Measurements from ENCODE around the gene SMIM43. TPM values are rescaled to one million over a fixed set of nuclear protein-coding genes. Genes with fewer than 3 reads are reported as not detected.

Gene SMIM43
- total RNA-seq, 1 experiment from 2014 or later = not detected

GRCh38 chr4:121785479-121785878 lies 20.5 kb upstream of the SMIM43 start:
- Histone ChIP-seq H3K27me3 (ENCODE audit: low read length) (no peaks in the 10 kb centered on the region), H3K27ac (ENCODE audit: low read length) (peak overlapping the region; percentile 48), H3K4me3 (ENCODE audit: low read length) (no peak overlapping the region), H3K4me1 (ENCODE audit: insufficient read depth, low read length) (peaks cover 30% of the 10 kb centered on the region), H3F3A (ENCODE audit: low read length, unreplicated experiment) (peaks cover 3% of the 10 kb centered on the region), H3K79me2 (ENCODE audit: low read length) (no peaks in the 10 kb centered on the region), H3K9ac (ENCODE audit: low read length) (no peak overlapping the region), H3K9me3 (ENCODE audit: low read length) (no peaks in the 10 kb centered on the region), H3K9me2 (replicated peaks; ENCODE audit: low read length) (no peaks in the 10 kb centered on the region), H3K4me2 (ENCODE audit: low read length) (0 out of 2 replicates have a peak overlapping the region, but pooled peaks have one; percentile 8), H3K36me3 (ENCODE audit: low read depth, low read length) (no peaks in the 10 kb centered on the region), H4K20me1 (ENCODE audit: low read length) (no peaks in the 10 kb centered on the region), H2AFZ (ENCODE audit: low read length) (no peak overlapping the region)
- no TSS peak for BruUV-seq (replicated peaks)
- ChIA-PET CTCF (no interaction called here), POLR2A (ENCODE audit: unreplicated experiment) (no interaction called here)
- DNase-seq (peak; percentile 14), ATAC-seq (no peak)
- intact Hi-C loops (cut with micrococcal nuclease) = no loop called here
- TF ChIP-seq EZH2phosphoT487 (IDR thresholded peaks at IDR 0.05; ENCODE audit: borderline replicate concordance, low read length) = no peak
- TF ChIP-seq EZH2 (IDR thresholded peaks at IDR 0.05; ENCODE audit: low read length, unreplicated experiment) = no peak
- no peak for TF ChIP-seq CTCF (conservative IDR thresholded peaks at IDR 0.05; ENCODE audit: low read depth, low read length)

- Histone ChIP-seq H3K27me3 (ENCODE audit: low read length) (no peaks in the 10 kb centered on the region), H3K4me2 (ENCODE audit: low read length) (0 out of 2 replicates have a peak overlapping the region, but pooled peaks have one; percentile 28), H3K36me3 (ENCODE audit: low read depth, low read length) (no peaks in the 10 kb centered on the region), H3K4me1 (ENCODE audit: insufficient read depth, low read length) (peaks cover 25% of the 10 kb centered on the region), H2AFZ (ENCODE audit: low read length) (peak overlapping the region; percentile 18; the same call in 1 of the 2 replicates), H3K27ac (ENCODE audit: low read length) (peak overlapping the region; percentile 48), H3K4me3 (ENCODE audit: low read length) (no peak overlapping the region), H3K9me3 (ENCODE audit: low read length) (no peaks in the 10 kb centered on the region), H4K20me1 (ENCODE audit: low read length) (no peaks in the 10 kb centered on the region), H3K9ac (ENCODE audit: low read length) (no peak overlapping the region), H3K9me2 (replicated peaks; ENCODE audit: low read length) (no peaks in the 10 kb centered on the region), H3F3A (ENCODE audit: low read length, unreplicated experiment) (no peaks in the 10 kb centered on the region), H3K79me2 (ENCODE audit: low read length) (no peaks in the 10 kb centered on the region)
- intact Hi-C loops (cut with micrococcal nuclease) = no loop called here
- POLR2A ChIA-PET (ENCODE audit: unreplicated experiment) = no interaction called here
- TF ChIP-seq EZH2phosphoT487 (IDR thresholded peaks at IDR 0.05; ENCODE audit: borderline replicate concordance, low read length) (no peak), EZH2 (IDR thresholded peaks at IDR 0.05; ENCODE audit: low read length, unreplicated experiment) (no peak), CTCF (conservative IDR thresholded peaks at IDR 0.05; ENCODE audit: low read depth, low read length) (no peak)
- no TSS peak for BruUV-seq (replicated peaks)
- peak; percentile 77 for DNase-seq
- ATAC-seq = peak; percentile 92
- CTCF ChIA-PET = no interaction called here
Measured at GRCh38 chr4:121784975-121785374, 20.0 kb upstream of the SMIM43 start.

GRCh38 chr4:121784401-121784800 lies 19.4 kb upstream of the SMIM43 start:
- BruUV-seq (replicated peaks) = no TSS peak
- CTCF ChIA-PET = no interaction called here
- H3K9ac ChIP-seq (ENCODE audit: low read length) = no peak overlapping the region

More at GRCh38 chr4:121784401-121784800, 19.4 kb upstream of the SMIM43 start:
- TF ChIP-seq EZH2 (IDR thresholded peaks at IDR 0.05; ENCODE audit: low read length, unreplicated experiment) (no peak), EZH2phosphoT487 (IDR thresholded peaks at IDR 0.05; ENCODE audit: borderline replicate concordance, low read length) (no peak), CTCF (conservative IDR thresholded peaks at IDR 0.05; ENCODE audit: low read depth, low read length) (no peak)
- H3K9me2 ChIP-seq (replicated peaks; ENCODE audit: low read length) = no peaks in the 10 kb centered on the region
- H3K36me3 ChIP-seq (ENCODE audit: low read depth, low read length) = no peaks in the 10 kb centered on the region
- no peaks in the 10 kb centered on the region for H4K20me1 ChIP-seq (ENCODE audit: low read length)
- H2AFZ ChIP-seq (ENCODE audit: low read length) = no peak overlapping the region
- peaks cover 21% of the 10 kb centered on the region for H3K4me1 ChIP-seq (ENCODE audit: insufficient read depth, low read length)
- 0 out of 2 replicates have a peak overlapping the region, but pooled peaks have one; percentile 28 for H3K4me2 ChIP-seq (ENCODE audit: low read length)
- peak overlapping the region; percentile 25; the same call in 1 of the 2 replicates for H3K27ac ChIP-seq (ENCODE audit: low read length)
- no peaks in the 10 kb centered on the region for H3K27me3 ChIP-seq (ENCODE audit: low read length)
- no peak overlapping the region for H3K4me3 ChIP-seq (ENCODE audit: low read length)
- POLR2A ChIA-PET (ENCODE audit: unreplicated experiment) = no interaction called here
- intact Hi-C loops (cut with micrococcal nuclease) = no loop called here
- H3K79me2 ChIP-seq (ENCODE audit: low read length) = no peaks in the 10 kb centered on the region
- H3F3A ChIP-seq (ENCODE audit: low read length, unreplicated experiment) = no peaks in the 10 kb centered on the region
- DNase-seq = no peak
- H3K9me3 ChIP-seq (ENCODE audit: low read length) = no peaks in the 10 kb centered on the region
- no peak for ATAC-seq

Measured in PC-3 (cell line).